CD8-positive, alpha-beta memory T cell (primary cell): Measurements from ENCODE around the gene TMEM89. TPM values are rescaled to one million over a fixed set of nuclear protein-coding genes. Genes with fewer than 3 reads are reported as not detected.

Source experiments
- CTCF ChIA-PET: fragments of 350-600 bp; sonication (Branson Sonifier 250); formaldehyde crosslinking; loops from one replicate; lab custom pipeline; 2021; ENCODE audit warnings: antibody characterized with exemption; lab: Charles Lee
- POLR2A ChIA-PET: fragments of 350-600 bp; sonication (Branson Sonifier 250); formaldehyde crosslinking; loops from one replicate; lab custom pipeline; 2021; ENCODE audit warnings: antibody characterized with exemption; lab: Charles Lee
- DNase-seq, 5 donors: peaks; one replicate each; pipeline versions ENCODE4 v3.0.0 to v3.0.0-alpha.2; 2020 to 2022; ENCODE audit warnings: mixed read lengths in 1 of 5
- H3K27ac ChIP-seq: one replicate; pipeline ENCODE4 v1.7.0; 2013; ENCODE audit warnings: low read depth, mild to moderate bottlenecking, low read length, moderate library complexity
- H3K27me3 ChIP-seq: 2 replicates; pipeline ENCODE4 v1.7.0; 2013; ENCODE audit warnings: low read length, mild to moderate bottlenecking; ENCODE audit not compliant: insufficient read depth, poor library complexity, severe bottlenecking
- H3K36me3 ChIP-seq: 2 replicates; pipeline ENCODE4 v1.7.0; 2013; ENCODE audit warnings: mild to moderate bottlenecking, low read length, moderate library complexity; ENCODE audit not compliant: insufficient read depth
- H3K4me1 ChIP-seq: 2 replicates; pipeline ENCODE4 v1.7.0; 2013; ENCODE audit warnings: mild to moderate bottlenecking, low read length, moderate library complexity; ENCODE audit not compliant: insufficient read depth
- H3K4me3 ChIP-seq: 2 replicates; pipeline ENCODE4 v1.7.0; 2013; ENCODE audit warnings: mild to moderate bottlenecking, low read length
- H3K9me3 ChIP-seq: 2 replicates; pipeline ENCODE4 v1.7.0; 2013; ENCODE audit warnings: mild to moderate bottlenecking, low read length
- H3K27ac Mint-ChIP-seq, 8 donors: one replicate each; pipeline ENCODE4 v1.8.0; 2020 to 2021; ENCODE audit warnings: mixed read lengths in 8 of 8, mild to moderate bottlenecking in 6 of 8, inconsistent platforms in 3 of 8, moderate library complexity in 3 of 8
- H3K27me3 Mint-ChIP-seq, 2 donors: one replicate each; pipeline ENCODE4 v1.8.0; 2020 to 2021; ENCODE audit warnings: mixed read lengths in 2 of 2, mild to moderate bottlenecking in 1 of 2, moderate library complexity in 1 of 2
- H3K36me3 Mint-ChIP-seq, 3 donors: one replicate each; pipeline ENCODE4 v1.8.0; 2020 to 2021; ENCODE audit warnings: mixed read lengths in 3 of 3, inconsistent platforms in 1 of 3, mild to moderate bottlenecking in 1 of 3
- H3K4me1 Mint-ChIP-seq, 3 donors: one replicate each; pipeline ENCODE4 v1.8.0; 2020 to 2021; ENCODE audit warnings: mixed read lengths in 3 of 3, inconsistent platforms in 1 of 3, mild to moderate bottlenecking in 1 of 3
- H3K4me3 Mint-ChIP-seq, 7 donors: one replicate each; pipeline ENCODE4 v1.8.0; 2020 to 2021; ENCODE audit warnings: mixed read lengths in 7 of 7, mild to moderate bottlenecking in 6 of 7, moderate library complexity in 4 of 7, inconsistent platforms in 2 of 7
- H3K9me3 Mint-ChIP-seq, 5 donors: one replicate each; pipeline ENCODE4 v1.8.0; 2020 to 2022; ENCODE audit warnings: mixed read lengths in 5 of 5, mild to moderate bottlenecking in 3 of 5, moderate library complexity in 2 of 5, inconsistent platforms in 1 of 5
- polyA plus RNA-seq: library from polyadenylated mRNA; unstranded; fragments of 300-500 nt; fragmentation: Illumina TruSeq; gene quantifications from one replicate; pipeline ENCODE4 v1.2.3, GENCODE V29; 2021
- total RNA-seq, 2 experiments: library from RNA; stranded (reverse); gene quantifications; one replicate each; pipeline ENCODE4 v1.2.3, GENCODE V29; 2021

The TMEM89 gene
- total and polyA plus RNA-seq, 3 experiments from 2014 or later = not detected

DNA sequence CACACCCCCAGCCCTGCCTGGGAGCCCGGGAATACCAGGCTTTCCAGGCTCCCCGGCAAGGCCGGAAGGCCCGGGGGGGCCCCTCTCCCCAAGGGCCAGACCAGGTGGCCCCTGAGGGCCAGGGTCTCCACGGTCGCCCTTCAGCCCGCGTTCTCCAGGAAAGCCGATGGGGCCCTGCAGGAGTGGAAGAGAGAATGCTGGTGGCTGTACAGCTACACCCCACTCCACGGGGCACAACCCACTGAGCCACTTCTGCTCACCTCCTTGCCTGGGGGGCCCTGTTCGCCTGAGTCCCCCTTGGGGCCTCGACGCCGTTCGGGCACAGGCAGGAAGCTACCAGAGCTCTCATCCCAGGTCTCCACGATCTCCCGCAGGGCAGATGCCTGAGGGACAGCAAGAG, 46.2 kb downstream of the TMEM89 start:
- H3K4me1 ChIP-seq = no peaks in the 10 kb centered on the region
- Mint-ChIP-seq H3K9me3 (no peaks in the 10 kb centered on the region), H3K4me3 (no peak overlapping the region), H3K4me1 (no peaks in the 10 kb centered on the region), H3K27me3 (peaks cover 0 to 2% of the 10 kb centered on the region in 2 donors), H3K36me3 (no peaks in the 10 kb centered on the region), H3K27ac (no peak overlapping the region)
- no peak for DNase-seq
- no peaks in the 10 kb centered on the region for H3K9me3 ChIP-seq
- no peaks in the 10 kb centered on the region for H3K27me3 ChIP-seq
- no peak overlapping the region for H3K4me3 ChIP-seq
- H3K27ac ChIP-seq = no peak overlapping the region
- CTCF ChIA-PET = no interaction called here
- POLR2A ChIA-PET = no interaction called here
- H3K36me3 ChIP-seq = no peaks in the 10 kb centered on the region

DNA sequence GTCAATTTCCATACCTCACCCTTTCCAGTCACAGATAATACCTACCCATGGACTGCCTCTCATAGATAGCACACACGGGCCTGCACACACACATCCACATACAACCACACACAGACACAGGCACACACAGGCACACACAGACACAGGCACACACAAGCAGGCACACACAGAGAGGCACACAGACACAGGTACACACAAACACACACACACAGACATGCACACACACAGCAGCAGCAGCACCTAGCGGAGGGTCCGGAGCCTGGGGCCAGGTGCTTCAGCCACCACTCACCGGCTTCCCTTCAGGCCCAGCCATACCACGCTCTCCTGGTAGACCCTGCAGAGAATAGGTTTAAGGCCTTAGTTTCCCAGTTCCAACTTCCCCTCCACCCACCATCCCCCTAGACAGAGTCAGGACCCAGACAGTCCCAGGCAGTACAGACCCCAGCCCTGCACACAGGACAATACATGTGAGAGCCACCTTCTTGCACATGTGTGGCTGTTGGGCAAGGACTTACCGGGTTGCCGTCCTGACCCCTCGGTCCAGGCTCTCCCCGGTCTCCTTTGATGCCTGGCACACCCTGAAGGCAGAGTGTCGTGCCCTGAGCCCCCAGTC, 47.5 kb downstream of the TMEM89 start:
- H3K27me3 Mint-ChIP-seq = peaks cover 0 to 3% of the 10 kb centered on the region in 2 donors
- H3K36me3 Mint-ChIP-seq = no peaks in the 10 kb centered on the region
- CTCF ChIA-PET = interaction anchor here (0.6 kb wide), 1 partner anchor 21 kb away, joined by 3 read pairs; no protein-coding TSS in a partner anchor
- Histone ChIP-seq H3K4me3 (no peak overlapping the region), H3K27me3 (no peaks in the 10 kb centered on the region), H3K4me1 (no peaks in the 10 kb centered on the region), H3K36me3 (no peaks in the 10 kb centered on the region), H3K27ac (no peak overlapping the region), H3K9me3 (no peaks in the 10 kb centered on the region)
- H3K4me3 Mint-ChIP-seq = no peak overlapping the region
- POLR2A ChIA-PET = no interaction called here
- no peaks in the 10 kb centered on the region for H3K9me3 Mint-ChIP-seq
- H3K27ac Mint-ChIP-seq = peak overlapping the region in 1 of 8 donors; percentile 63
- H3K4me1 Mint-ChIP-seq = no peaks in the 10 kb centered on the region
- no peak for DNase-seq

DNA sequence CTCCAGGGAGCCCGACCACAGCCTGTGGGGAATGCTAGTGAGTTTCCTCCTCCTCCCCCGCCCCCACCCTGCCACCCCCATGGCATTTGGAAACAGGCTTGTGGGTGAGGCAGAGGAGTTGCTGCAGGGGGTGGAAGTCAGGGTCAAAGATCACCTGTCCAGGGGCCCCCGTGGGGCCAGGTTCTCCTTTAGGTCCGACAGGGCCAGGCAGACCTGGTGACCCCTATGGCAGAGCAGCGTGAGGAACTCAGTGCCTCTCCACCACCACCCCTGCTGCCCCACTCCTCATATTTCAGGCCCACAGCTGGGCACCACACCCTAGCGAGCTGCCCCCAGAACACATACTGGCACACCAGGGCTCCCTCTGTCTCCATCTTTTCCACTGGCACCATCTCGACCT, 49.1 kb downstream of the TMEM89 start:
- Histone ChIP-seq H3K4me1 (no peaks in the 10 kb centered on the region), H3K36me3 (no peaks in the 10 kb centered on the region), H3K27me3 (no peaks in the 10 kb centered on the region), H3K4me3 (no peak overlapping the region), H3K27ac (no peak overlapping the region), H3K9me3 (no peaks in the 10 kb centered on the region)
- H3K36me3 Mint-ChIP-seq = no peaks in the 10 kb centered on the region
- H3K9me3 Mint-ChIP-seq = no peaks in the 10 kb centered on the region
- ChIA-PET CTCF (interaction anchor here (1.0 kb wide), 1 partner anchor 172 kb away, joined by 3 read pairs; no protein-coding TSS in a partner anchor), POLR2A (no interaction called here)
- no peak for DNase-seq
- H3K27ac Mint-ChIP-seq = no peak overlapping the region
- H3K27me3 Mint-ChIP-seq = peaks cover 0 to 6% of the 10 kb centered on the region in 2 donors
- H3K4me1 Mint-ChIP-seq = no peaks in the 10 kb centered on the region
- H3K4me3 Mint-ChIP-seq = no peak overlapping the region

DNA sequence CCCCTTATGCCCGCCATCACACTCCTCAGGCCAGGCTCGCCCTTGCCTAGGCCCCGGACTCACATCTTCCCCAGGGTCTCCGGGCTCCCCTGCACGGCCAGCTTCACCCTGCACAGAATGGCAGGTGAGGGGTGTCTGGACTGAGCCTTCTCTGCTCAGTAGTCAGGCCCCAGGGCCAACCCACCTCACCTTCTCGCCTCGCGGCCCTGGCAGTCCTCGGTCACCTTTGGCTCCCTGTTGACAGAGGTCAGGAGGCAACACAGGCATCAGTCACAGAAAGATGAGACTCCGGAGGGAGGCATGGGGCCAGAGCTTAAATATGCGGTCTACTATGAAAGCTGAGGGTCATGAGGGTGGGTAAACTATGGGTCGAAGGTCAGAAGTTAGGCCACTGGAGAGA, 49.6 kb downstream of the TMEM89 start:
- no peaks in the 10 kb centered on the region for H3K27me3 ChIP-seq
- Mint-ChIP-seq H3K36me3 (no peaks in the 10 kb centered on the region), H3K4me3 (no peak overlapping the region), H3K9me3 (no peaks in the 10 kb centered on the region), H3K27ac (no peak overlapping the region), H3K27me3 (peaks cover 0 to 7% of the 10 kb centered on the region in 2 donors), H3K4me1 (no peaks in the 10 kb centered on the region)
- no peak for DNase-seq
- POLR2A ChIA-PET = no interaction called here
- no peaks in the 10 kb centered on the region for H3K9me3 ChIP-seq
- H3K4me3 ChIP-seq = no peak overlapping the region
- no peaks in the 10 kb centered on the region for H3K4me1 ChIP-seq
- H3K36me3 ChIP-seq = no peaks in the 10 kb centered on the region
- no peak overlapping the region for H3K27ac ChIP-seq
- CTCF ChIA-PET = no interaction called here

Other genes with a start within 250 kb of the TMEM89 start
- not detected for gene FBXW12, start 249.6 kb downstream of the TMEM89 start, total RNA-seq
- gene FBXW12, start 249.6 kb downstream of the TMEM89 start, polyA plus RNA-seq = not detected
- 1 to 10 TPM; 3.1 to 5.5 TPM for gene PLXNB1, start 191.7 kb downstream of the TMEM89 start, total RNA-seq
- 0.30 TPM for gene PLXNB1, start 191.7 kb downstream of the TMEM89 start, polyA plus RNA-seq
- gene CCDC51, start 181.7 kb downstream of the TMEM89 start, total RNA-seq = 10 to 100 TPM; 24.2 to 26.0 TPM
- 11.3 TPM for gene CCDC51, start 181.7 kb downstream of the TMEM89 start, polyA plus RNA-seq
- gene TMA7, start 181.5 kb downstream of the TMEM89 start, total RNA-seq = 100 to 1,000 TPM; 420 to 494 TPM
- gene TMA7, start 181.5 kb downstream of the TMEM89 start, polyA plus RNA-seq = 826 TPM
- 10 to 100 TPM; 22.1 to 22.8 TPM for gene ATRIP, start 175.0 kb downstream of the TMEM89 start, total RNA-seq
- 13.4 TPM for gene ATRIP, start 175.0 kb downstream of the TMEM89 start, polyA plus RNA-seq
- gene SHISA5, start 117.6 kb downstream of the TMEM89 start, total RNA-seq = 100 to 1,000 TPM; 102 TPM
- 470 TPM for gene SHISA5, start 117.6 kb downstream of the TMEM89 start, polyA plus RNA-seq
- gene PFKFB4, start 65.0 kb downstream of the TMEM89 start, total RNA-seq = 1 to 10 TPM; 1.8 to 2.2 TPM
- gene PFKFB4, start 65.0 kb downstream of the TMEM89 start, polyA plus RNA-seq = 1.3 TPM
- gene UCN2, start 58.0 kb downstream of the TMEM89 start, total RNA-seq = not detected
- gene UCN2, start 58.0 kb downstream of the TMEM89 start, polyA plus RNA-seq = not detected
- gene COL7A1, start 26.4 kb downstream of the TMEM89 start, total RNA-seq = under 1 TPM; 0.59 to 0.93 TPM
- gene COL7A1, start 26.4 kb downstream of the TMEM89 start, polyA plus RNA-seq = not detected
- gene UQCRC1, start 12.1 kb downstream of the TMEM89 start, total RNA-seq = 100 to 1,000 TPM; 244 to 245 TPM
- 172 TPM for gene UQCRC1, start 12.1 kb downstream of the TMEM89 start, polyA plus RNA-seq
- 10 to 100 TPM; 26.4 to 28.6 TPM for gene SLC26A6, start 13.7 kb upstream of the TMEM89 start, total RNA-seq
- gene SLC26A6, start 13.7 kb upstream of the TMEM89 start, polyA plus RNA-seq = 4.9 TPM
- gene CELSR3, start 41.1 kb upstream of the TMEM89 start, total RNA-seq = 10 to 100 TPM; 19.3 TPM
- 0.41 TPM for gene CELSR3, start 41.1 kb upstream of the TMEM89 start, polyA plus RNA-seq
- gene NCKIPSD, start 64.1 kb upstream of the TMEM89 start, total RNA-seq = 10 to 100 TPM; 29.2 to 30.2 TPM
- gene NCKIPSD, start 64.1 kb upstream of the TMEM89 start, polyA plus RNA-seq = 11.0 TPM
- 10 to 100 TPM; 43.9 to 47.1 TPM for gene IP6K2, start 95.5 kb upstream of the TMEM89 start, total RNA-seq
- 50.5 TPM for gene IP6K2, start 95.5 kb upstream of the TMEM89 start, polyA plus RNA-seq
- 10 to 100 TPM; 61.5 to 62.1 TPM for gene PRKAR2A, start 226.1 kb upstream of the TMEM89 start, total RNA-seq
- gene PRKAR2A, start 226.1 kb upstream of the TMEM89 start, polyA plus RNA-seq = 16.4 TPM